ENCODE measurements around the gene KCNAB1.
"Not testable (repeated sequence)": the region's sequence is repeated elsewhere in the genome, so short reads cannot be mapped to it uniquely, and the experiment has no call there.

The KCNAB1 gene

DNA sequence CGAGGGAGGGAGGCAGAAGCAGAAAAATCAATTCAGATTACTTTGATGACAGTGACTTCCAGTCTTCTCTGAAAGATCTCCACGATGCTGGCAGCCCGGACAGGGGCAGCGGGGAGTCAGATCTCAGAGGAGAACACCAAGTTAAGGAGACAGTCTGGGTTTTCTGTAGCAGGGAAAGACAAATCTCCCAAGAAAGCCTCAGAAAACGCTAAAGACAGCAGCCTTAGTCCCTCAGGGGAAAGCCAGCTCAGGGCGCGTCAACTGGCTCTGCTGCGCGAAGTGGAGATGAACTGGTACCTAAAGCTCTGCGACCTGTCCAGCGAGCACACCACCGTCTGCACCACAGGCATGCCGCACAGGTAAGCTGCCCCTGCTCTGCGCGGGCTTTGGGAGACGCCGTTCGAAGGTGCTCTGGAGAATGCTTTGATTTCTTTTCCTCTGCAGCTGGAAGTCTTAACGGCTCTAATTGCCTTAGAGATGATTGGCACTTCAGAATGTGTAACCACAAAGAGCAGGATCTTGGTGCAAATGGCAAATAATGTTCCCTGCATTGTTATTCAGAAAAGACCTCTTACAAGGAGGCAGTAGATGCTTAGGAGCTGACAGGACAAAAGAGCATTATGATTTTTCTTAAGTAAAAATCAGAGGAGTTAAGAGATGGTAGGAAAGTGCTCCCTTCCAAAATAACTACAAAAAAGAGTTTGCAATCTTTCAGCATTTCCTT is at the start of gene KCNAB1:
KCNAB1 (plus strand) TSS at position 51 of the 724 bp plus-strand sequence.
- no peak for DNase-seq

DNA sequence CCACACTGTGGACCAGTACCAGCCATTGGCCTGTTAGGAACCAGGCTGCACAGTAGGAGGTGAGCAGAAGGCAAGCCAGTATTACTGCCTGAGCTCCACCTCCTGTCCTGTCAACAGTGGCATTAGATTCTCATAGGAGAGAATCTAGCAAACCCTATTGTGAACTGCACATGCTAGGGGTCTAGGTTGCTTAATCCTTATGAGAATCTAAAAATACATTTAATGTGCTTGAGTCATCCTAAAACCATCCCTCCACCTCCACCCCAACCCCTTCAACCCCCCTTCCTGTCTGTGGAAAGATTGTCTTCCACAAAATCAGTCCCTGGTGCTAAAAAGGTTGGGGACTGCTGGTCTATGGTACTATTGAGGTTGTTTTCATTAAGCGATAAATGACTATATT is 49.3 kb upstream of the KCNAB1 start:
- DNase-seq = no peak

DNA sequence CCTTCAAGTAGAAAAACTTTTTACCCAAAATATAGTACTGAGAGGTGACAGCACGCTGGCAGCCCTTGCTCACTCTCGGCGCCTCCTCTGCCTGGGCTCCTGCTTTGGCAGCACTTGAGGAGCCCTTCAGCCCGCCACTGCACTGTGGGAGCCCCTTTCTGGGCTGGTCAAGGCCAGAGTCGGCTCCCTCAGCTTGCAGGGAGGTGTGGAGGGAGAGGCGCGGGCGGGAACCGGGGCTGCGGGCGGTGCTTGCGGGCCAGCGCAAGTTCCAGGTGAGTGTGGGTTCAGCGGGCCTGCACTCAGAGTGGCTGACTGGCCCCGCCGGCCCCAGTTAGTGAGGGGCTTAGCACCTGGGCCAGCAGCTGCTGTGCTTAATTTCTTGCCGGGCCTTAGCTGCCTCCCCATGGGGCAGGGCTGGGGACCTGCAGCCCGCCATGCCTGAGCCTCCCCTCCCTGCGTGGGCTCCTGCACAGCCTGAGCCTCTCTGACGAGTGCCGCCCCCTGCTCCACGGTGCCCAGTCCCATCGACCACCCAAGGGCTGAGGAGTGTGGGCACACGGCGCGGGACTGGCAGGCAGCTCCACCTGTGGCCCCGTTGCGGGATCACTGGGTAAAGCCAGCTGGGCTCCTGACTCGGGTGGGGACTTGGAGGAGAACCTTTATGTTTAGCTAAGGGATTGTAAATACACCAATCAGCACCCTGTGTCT is 47.3 kb upstream of the KCNAB1 start:
- not testable (repeated sequence) for DNase-seq

DNA sequence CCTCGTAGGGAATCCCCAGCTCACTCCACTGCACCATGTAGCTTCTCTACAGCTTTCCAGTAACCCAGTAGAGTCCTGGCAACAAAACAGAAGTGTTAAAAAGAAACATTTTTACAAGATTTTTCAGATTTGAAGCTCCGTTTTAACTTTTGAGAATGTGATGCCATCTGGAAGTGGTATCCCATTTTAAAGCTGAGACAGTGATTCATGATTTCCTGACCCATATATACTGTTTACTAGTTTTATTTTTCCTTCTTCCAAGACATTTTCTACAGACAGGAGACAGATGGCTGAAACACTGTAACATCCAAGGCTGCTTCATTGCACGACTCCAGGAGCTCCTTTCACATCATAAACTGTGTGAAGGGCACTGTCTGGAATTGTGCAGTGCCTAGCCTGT is 30.3 kb upstream of the KCNAB1 start:
- DNase-seq = no peak

DNA sequence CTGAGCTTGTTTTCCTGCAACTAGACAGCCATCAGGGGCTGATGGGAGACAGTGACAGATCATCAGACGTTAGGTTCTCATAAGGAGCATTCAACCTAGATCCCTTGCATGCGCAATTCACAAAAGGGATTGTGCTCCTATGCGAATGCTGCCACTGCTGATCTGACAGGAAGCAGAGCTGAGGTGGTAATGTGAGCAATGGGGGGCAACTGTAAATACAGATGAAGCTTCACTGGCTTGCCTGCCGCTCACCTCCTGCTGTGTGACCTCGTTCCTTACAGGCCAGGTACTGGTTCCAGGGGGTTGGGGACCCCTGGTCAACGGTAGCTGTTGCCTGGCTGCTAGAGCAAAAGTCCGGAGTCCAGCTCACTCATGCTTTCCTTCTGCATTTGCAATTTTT is 26.4 kb upstream of the KCNAB1 start:
- no peak for DNase-seq

DNA sequence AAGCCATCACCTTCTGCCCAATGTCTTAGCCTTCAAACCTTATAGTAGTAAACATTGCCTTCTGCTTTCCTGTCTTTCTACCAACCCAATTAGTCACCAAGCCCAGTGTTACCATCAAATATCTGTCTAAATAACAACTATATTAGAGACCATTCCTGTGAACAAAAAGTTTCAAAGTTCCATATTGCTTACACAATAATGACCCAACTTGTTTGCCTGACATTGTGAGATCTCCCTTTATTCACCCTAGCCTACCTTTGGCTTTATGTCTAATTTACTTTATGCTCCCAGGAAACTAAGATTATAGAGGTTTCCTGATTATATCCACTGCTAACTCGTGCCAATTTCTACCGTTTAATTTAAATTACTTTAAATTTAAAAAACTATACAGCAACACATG is 26.0 kb upstream of the KCNAB1 start:
- no peak for DNase-seq

DNA sequence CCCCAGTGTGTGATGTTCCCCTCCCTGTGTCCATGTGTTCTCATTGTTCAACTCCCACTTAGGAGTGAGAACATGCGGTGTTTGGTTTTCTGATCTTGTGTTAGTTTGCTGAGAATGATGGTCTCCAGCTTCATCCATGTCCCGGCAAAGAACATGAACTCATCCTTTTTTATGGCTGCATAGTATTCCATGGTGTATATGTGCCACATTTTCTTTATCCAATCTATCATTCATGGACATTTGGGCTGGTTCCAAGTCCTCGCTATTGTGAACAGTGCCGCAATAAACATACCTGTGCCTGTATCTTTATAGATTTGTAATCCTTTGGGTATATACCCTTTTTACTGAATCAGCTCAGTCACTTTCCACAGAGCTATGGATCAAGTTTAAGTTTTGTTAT is 24.7 kb upstream of the KCNAB1 start:
- not testable (repeated sequence) for DNase-seq

DNA sequence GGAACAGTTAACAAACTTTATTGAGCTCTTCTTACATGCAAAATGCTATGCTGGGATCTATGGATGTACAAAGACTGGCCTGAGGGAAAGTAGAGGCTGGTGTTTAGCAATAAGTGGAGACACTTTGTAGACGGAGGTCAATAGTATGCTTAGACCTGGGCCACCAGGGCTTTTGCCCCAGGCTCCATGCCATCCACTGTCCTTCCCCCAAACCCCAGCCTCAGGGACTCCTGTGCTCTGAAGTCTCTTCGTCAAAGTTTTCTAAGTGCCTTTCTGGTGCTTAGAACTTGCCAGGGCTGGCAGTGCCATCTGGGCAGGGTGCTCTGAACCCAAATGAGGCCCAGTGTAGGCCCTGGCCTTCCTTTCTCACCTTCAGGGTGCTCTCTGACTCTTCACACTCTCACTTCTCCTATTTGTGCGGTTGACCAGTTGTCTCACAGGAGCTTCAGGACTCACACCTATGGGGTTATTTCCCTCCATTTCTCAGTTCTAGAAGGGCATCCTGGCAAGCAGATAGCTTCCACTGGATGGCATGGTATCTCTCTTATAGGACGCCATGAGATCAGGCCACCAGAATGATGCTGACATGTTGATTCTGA is 21.8 kb upstream of the KCNAB1 start:
- no peak for DNase-seq

DNA sequence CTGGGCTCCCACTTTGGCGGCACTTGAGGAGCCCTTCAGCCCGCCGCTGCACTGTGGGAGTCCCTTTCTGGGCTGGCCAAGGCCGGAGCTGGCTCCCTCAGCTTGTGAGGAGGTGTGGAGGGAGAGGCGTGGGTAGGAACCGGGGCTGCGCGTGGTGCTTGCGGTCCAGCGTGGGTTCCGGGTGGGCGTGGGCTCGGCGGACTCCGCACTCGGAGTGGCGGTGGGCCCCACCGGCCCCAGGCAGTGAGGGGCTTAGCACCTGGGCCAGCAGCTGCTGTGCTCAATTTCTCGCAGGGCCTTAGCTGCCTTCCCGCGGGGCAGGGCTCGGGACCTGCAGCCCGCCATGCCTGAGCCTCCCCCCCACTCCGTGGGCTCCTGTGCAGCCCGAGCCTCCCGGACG is 21.0 kb upstream of the KCNAB1 start:
- DNase-seq = not testable (repeated sequence)

DNA sequence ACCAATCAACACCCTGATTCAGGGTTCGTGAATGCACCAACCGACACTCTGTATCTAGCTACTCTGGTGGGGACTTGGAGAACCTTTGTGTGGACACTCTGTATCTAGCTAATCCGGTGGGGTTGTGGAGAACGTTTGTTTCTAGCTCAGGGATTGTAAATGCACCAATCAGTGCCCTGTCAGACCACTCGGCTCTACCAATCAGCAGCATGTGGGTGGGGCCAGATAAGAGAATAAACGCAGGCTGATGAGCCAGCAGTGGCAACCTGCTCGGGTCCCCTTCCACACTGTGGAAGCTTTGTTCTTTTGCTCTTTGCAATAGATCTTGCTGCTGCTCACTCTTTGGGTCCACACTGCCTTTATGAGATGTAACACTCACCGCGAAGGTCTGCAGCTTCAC is 20.4 kb upstream of the KCNAB1 start:
- DNase-seq = not testable (repeated sequence)

DNA sequence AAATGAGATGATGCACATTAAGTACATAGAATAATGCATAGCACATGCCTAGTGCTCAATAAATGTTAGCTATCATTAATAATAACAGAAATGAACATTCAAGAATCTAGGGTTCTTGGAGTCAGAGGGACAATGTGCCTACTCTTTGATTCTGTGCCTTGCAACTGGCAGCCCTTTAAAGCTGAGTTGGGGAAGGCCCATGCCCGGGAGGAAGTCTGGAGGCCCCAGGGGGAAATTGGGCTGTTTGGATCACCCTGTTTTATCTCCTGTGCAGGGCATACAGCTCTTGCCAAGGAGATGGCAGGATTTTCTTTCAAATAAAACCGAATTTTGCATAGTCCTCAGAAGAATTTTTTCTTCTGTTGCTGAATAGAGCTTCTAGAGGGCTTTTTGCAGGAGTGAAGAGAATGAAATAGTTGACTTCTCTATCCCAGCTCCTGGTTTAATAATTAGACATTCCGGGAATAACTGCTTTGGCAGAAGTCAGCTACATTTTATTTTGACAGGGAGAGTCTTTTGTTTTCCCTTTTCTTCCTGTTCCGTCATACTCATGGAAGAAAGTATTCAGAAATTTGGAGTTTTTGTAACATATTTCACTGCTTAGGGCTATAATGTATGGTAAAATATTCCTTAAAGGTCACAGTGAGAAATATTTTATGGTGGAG is 18.0 kb upstream of the KCNAB1 start:
- DNase-seq = no peak

DNA sequence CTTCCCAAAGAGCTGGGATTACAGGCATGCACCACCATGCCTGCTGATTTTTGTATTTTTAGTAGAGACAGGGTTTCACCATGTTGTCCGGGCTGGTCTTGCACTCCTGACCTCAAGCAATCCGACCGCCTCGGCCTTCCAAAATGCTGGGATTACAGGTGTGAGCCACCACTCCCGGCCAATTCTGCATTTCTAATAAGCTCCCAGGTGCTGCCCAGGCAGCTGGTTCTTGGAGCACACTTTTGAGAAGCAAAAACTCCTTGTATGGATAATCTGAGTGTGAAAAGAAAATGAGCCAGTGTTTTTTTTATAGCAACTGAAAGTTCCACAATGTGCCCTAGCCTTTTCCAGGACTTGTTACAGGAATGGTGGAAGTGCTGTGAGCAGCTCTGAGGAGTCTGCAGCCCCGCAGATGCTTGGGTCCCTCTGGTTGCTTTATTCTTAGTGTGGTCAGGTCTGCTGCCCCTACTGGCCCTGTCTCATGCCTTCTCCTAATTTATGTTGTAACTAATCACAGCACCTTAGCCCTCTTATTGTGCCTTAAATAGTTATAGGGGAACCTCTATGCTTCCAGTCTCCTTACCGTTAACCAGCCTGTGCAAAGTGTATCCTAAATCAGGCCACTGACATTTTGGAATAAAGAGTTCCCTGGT is 13.5 kb upstream of the KCNAB1 start:
- no peak for DNase-seq

DNA sequence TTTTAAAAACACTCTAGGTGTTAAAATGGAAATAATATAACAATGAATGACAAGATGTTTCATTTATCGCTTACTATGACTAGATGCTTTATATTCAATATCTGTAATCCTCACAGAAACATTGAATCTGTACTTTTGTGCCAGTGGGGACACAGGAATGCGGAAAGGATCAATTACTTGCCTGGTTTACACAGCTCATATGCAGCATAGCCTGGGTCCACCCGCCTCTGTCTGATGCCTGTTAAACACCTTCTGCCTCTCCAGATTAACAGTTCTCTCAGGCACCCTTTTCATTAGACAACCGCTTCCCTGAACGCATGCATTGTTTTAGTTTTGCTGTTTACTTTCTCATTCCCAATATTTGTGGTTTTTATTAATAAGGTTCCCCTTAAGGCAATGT is 12.9 kb upstream of the KCNAB1 start:
- no peak for DNase-seq

DNA sequence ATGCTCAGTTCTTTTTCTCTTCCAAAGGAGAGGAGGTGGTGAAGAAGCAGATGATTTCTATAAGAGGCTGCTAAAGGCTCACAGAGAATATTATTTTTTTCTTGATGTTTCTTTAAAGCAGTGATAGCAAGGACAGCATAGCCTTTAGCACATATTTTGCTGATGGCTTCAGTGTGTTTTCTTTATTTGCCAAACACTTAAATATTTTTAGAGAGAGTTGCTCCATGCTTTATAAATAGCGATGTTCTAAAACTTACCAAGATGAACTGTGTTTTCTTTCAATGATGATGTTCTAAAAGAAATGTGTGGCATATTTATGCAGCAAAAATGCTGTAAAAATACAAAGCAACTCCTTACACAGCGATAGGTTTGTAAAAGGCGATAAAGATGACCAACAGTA is 11.8 kb upstream of the KCNAB1 start:
- no peak for DNase-seq

DNA sequence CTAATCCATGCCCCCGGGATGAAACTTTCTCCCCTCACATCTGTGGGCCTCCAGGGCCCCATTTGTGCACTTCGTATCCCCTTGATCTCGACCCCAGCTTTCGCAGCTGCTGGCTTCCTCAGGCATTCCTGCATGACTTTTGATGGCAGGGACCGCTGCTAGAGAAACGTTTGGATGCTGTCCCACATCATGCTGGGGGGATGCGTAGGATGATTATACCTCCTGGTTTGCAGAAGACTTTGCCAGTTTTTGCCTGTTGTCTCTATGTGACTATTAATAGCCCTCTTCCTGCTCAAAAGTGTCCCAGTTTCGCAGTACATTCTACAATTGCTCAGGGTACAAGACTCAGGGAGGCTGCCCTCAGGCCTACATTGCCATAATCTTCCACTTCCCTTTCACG is 10.4 kb upstream of the KCNAB1 start:
- DNase-seq = peak; percentile 46

DNA sequence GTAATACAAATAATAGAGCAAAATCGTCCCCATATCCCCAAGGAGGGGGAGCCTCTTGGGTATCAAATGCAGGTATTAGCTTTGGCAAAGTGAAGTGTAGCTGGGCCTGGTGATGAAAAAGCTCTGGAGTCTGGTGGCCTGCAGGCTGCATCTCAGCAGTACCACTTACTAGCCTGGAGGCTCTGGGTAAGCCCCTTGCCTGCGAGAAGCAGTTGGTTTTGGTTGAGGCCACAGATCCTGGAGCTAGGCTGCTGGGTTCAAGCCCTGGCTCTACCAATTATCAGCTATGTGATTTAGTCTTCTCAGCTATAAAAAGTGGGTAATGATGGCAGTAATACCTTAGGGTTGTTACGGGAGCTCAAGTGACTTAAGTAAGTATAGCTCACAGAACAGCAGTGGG is 6.1 kb downstream of the KCNAB1 start:
- no peak for DNase-seq

DNA sequence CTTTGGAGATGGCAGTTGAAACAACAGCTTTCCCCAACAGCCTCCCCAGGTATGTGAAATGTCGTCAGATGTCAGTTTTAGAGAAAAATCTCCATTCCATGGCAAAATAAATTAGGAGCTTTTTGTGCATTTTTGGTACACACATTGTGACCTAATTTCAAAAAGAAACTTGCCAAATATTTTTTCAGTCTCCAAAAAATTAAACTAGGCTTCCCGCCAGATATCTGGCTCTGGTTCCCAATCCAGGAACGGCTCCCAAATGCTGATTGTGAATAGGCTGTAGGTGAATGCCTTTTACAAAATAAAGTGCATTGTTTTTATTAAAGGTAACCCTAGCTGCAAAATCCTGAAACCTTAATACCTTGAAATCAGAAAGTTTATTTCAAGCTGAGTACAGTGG is 10.9 kb downstream of the KCNAB1 start:
- no peak for DNase-seq

DNA sequence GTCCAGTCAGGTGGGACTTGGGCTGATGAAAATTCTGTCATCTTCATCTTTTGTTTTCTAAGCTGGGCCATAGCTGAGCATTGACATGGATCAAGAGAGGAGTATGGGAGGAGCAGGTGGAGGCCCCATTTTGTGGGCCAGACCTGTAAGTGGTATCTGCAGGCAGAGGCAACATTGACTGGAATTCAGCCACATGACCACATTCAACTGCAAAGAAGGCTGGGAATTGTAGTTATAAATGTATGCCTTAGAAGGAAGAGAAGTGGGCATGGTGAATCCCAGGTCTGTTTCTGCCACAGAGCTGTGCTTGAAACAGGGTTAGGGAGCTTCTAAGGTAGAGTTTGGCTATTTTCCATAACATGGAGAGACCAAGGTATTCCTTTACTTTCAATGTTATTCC is 11.4 kb downstream of the KCNAB1 start:
- DNase-seq = no peak

DNA sequence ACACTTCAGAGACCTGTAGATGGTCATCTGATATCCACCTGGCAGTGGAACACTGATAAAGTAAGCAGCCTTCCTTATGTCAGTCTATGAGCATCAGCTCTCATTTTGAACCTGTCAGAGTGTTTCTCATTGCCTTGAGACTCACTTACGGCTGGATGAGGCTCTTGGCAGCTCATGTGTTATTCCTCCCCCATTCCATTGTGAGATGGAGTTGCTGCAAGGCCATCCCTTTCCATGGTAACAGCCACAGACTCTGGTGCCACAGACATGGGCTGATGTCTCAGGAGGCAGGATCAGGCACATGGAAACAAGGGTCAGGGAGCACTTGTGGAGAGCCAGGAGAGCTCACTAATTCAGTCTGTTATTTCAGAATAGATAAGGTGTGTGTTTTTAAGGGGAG is 11.9 kb downstream of the KCNAB1 start:
- DNase-seq = no peak

DNA sequence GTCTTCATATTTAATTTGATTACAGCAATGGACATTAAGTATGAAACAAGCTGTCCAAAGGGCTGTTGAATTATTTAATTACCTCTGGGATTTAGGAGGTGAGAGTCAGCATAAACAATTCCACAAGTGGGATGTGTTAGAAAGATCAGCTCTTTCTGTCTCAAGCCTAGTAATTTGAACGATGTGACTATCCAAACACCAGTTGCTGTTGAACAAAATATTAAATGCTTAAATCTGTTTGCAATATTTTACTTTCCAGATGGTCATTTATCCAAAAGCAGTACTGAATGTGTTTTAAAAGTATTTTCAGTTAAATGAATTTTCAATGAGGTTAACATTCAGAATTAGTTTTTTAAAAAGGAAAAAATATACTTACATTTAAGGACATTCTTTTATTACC is 12.7 kb downstream of the KCNAB1 start:
- DNase-seq = no peak

DNA sequence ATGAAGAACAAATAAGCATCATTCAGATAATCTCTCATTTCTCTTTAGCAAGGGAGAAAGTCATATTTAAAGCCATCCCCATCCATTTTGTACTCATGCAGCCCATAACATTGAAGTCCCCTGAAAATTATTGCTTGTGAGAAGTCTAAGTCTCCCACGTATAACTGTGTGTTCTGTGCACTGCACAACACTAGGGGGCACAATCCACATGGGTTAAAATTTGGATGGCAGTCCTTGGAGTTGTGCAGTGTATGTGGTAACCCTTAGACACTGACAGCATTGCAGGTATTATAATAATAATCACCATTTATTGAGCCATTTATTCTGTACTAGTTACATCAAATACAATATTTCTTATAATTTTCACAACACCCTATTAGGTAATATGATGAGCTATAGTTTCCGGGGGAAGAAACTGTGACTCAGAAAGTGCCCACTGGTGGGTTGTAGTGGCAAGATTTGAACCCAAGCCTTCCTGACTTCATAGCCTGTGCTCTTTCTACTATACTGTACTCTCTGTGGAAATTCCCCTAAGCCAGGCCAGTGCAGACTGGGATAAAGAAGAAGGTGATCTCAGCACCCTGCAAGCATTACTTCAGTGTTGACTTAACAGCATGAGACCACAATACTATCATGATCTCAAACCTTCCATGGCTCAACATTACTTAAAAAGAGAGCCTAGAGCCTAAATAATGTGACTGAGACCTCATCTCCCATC is 15.7 kb downstream of the KCNAB1 start:
- DNase-seq = no peak

DNA sequence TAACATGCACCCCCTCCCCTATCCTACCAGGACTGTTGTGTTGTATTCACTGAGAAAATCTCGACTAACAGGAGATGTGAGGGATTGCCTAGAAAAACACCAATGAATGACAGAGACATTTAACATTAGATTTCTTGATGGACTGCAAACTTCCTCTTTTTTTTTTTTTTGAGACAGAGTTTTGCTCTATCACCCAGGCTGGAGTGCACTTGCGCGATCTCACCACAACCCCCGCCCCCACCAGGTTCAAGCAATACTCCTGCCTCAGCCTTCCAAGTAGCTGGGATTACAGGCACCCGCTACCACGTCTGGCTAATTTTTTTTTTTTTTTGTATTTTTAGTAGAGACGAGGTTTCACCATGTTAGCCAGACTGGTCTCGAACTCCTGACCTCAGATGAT is 17.0 kb downstream of the KCNAB1 start:
- DNase-seq = not testable (repeated sequence)

Data from right hindlimb (tissue), 1 donor.